Smooth muscle cell of the brain vasculature (primary cell): ENCODE measurements around the gene GJC3.
"Not testable (repeated sequence)": the region's sequence is repeated elsewhere in the genome, so short reads cannot be mapped to it uniquely, and the experiment has no call there.

Experiments used
- DNase-seq: peaks from one replicate; pipeline ENCODE4 v3.0.0-alpha.2; 2012; ENCODE audit warnings: low read depth, low spot score

Gene GJC3, protein sequence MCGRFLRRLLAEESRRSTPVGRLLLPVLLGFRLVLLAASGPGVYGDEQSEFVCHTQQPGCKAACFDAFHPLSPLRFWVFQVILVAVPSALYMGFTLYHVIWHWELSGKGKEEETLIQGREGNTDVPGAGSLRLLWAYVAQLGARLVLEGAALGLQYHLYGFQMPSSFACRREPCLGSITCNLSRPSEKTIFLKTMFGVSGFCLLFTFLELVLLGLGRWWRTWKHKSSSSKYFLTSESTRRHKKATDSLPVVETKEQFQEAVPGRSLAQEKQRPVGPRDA

DNA sequence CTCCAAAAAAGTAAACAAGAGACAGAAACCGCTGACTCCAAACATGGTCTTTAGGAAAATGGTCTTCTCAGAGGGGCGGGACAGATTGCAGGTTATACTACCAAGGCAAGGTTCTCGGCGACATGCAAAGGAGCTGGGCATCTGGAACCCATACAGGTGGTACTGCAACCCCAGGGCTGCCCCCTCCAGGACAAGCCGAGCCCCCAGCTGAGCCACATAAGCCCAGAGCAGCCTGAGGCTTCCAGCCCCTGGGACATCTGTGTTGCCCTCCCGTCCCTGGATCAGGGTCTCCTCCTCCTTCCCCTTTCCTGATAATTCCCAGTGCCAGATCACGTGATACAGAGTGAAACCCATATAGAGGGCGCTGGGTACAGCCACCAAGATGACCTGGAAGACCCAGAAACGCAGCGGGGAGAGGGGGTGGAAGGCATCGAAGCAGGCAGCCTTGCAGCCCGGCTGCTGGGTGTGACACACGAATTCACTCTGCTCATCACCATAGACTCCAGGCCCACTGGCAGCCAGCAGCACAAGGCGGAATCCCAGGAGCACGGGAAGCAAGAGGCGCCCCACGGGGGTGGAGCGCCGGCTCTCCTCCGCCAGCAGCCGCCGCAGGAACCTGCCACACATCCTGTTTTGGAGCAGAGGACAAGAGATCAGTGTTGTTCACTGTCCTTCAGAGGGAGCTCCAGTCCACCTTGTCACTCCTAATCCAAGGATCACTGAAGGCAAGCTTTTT, at the start of gene GJC3:
Gene GJC3 (minus strand): TSS at position 627 of the 736 bp plus-strand sequence. CDS start 0 bp downstream, at position 627.
- DNase-seq = no peak

DNA sequence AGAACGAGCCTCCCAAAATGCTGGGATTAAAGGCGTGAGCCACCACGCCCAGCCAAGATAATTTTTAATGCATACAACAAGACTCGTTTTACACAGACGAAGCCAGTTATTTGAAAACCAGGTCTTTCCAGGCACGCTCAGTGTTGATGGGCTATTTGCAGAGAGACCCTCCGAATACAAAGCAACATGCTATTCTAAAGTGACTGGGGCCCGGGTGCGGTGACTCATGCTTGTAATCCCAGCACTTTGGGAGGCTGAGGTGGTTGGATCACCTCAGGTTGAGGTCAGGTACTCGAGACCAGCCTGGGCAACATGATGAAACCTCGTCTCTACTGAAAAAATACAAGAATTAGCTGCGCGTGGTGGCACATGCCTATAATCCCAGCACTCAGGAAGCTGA, 47.2 kb upstream of the GJC3 start:
- no peak for DNase-seq

DNA sequence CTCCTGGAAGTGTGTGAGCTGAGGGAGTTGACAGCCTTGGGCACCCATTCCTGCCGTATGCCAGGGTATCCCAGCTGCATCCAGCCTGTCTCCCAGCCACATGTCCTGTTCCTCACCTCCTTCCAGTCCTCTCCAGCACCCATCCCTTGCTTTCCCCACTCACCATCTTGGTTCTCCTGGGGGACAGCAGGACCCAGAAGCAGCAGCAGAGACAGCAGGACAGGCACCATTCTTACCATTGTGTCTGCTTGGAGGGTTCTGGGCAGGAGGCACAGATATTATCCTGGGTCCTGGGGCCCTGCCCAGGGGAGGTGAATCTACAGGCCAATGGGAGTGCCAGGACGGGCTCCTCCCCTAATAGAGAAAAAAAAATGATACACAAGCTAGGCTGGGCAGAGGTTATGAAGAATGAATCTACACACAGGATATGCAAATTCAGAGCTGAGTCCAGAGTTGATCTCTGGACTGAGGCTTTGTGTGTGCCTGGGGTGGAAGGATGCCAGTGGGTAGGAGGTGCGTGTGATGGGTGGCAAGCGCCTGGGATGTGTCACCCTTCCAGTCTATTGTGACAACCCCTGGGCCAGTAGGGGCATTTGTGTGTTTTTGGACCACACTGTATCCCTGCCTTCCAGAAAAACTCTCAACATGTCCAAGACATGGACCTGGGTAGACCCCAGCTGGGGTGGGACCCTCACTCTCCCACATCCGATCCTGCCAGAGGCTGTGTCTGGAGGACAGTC, 46.5 kb upstream of the GJC3 start, which contains the start of gene AZGP1:
Gene AZGP1 (minus strand): TSS at position 250 of the 740 bp plus-strand sequence. CDS start 11 bp downstream, at position 239.
- DNase-seq = no peak

DNA sequence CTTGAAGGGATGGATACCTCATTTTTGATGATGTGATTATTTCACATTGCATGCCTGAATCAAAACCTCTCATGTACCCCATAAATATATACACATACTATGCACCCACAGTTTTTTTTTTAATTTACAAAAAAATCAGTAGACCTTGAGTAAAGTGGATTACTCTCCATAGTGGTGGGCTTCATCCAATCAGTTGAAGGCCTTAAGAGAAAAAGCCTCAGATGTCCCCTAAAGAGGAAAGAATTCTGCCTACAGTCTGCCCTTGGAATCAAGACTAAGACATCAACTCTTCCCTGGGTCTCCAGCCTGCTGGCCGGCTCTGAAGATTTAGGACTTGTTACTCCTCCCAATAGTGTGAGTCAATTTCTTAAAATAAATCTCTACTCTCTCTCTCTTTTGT, 45.3 kb upstream of the GJC3 start:
- DNase-seq = no peak

DNA sequence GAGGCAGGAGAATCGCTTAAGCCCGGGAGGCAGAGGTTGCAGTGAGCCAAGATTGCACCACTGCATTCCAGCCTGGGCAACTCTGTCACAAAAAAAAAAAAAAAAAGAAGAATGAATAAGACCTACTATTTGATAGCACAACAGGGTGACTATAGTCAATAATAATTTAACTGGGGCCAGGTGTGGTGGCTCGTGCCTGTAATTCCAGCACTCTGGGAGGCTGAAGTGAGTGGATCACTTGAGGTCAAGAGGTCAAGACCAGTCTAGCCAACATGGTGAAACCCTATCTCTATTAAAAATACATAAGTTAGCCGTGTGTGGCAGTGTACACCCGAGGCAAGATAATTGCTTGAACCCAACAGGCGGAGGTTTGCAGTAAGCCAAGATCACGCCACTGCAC, 44.4 kb upstream of the GJC3 start:
- not testable (repeated sequence) for DNase-seq

DNA sequence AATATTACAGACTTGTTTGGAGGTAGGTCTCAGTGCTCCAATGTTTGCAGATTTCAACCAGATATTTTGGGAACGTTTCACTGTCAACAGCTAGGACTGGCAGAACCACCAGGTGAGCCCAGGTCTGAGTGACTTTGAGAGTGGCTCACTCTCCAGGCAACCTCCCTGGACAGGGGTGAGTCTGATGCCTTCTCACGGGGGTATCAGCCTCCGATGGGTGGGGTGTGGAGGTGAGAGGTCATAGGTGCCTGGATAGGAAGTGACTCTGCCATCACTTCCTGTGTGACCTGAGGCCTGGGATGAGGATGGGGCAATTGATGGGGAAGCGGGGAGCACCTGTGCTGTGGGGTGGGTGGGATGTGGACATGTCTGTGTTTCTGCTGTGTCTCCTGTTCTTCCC, 41.8 kb upstream of the GJC3 start:
- DNase-seq = no peak

DNA sequence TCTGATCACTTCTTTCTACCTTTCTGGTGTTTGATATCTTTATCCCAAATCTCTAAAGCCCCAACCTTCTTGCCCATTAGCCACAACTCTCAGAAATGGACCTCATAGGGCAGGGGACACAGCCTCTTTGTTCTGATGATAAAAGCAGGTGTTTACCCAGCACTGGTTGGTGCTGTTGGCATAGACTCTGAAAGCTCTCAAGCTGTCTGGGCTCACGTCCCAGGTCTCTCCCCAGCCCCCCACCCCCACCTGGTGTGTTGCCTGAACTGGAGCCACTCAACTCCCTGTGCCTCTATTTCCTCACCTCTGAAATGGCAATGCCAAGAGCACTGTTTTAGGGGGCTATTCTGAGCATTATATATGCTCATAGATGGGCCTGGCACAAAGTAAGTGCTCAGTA, 40.4 kb upstream of the GJC3 start:
- DNase-seq = not testable (repeated sequence)

DNA sequence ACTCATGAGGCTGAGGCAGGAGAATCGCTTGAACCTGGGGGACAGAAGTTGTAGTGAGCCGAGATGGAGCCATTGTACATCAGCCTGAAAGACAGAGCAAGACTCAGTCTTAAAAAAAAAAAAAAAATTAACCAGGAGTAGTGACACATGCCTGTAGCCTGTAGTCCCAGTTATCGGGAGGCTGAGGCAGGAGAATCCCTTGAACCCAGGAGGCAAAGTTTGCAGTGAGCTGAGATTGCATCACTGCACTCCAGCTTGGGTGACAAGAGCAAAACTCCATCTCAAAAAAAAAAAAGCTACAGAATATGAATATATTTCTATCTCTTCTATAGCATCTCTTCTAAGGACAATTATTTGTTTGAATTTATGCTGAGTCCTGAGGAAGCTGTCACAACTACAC, 39.9 kb upstream of the GJC3 start:
- no peak for DNase-seq

DNA sequence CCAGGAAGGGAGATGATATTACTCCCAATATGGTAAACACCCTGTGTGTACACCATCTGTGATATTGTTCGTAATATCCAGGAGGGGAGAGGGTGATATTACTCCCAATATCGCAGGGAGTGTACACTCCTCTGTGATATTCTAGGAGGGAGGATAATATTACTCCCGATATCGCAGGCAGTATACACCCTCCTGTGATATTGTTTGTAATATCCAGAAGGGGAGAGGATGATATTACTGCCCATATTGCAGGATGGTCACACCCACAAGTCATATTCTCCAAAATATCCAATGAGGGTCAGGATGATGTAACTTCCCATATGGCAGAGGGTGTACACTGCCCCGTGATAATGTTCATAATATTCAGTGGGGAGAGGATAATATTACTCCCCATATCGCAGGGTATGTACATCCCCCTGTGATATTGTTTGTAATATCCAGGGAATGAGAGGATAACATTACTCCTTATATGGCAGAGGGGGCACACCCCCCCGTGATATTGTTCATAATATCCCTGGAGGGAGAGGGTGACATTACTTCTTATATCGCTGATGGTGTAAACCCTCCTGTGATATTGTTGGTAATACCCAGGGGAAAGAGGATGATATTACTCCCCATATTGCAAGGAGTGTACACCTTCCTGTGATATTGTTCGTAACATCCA, 29.3 kb upstream of the GJC3 start:
- DNase-seq = no peak

DNA sequence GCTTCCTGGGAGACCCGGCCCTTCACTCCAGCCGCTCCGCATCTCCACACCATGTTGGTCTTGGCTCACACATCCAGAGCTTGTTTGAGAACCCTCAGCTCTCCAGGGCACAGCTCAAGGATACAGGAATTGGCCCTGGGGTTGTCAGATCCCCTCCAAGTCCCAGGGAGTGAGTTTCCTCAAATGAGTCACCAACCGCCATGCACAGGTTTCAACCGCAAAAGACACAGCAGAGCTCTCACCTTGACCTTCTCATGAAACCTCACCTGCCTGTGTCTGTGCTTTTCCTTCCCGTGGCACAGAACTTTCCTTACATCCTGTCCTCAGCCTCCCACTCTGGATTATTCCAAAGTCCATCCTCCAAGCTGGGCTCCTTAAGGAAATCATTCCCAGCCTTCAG, 25.8 kb upstream of the GJC3 start:
- DNase-seq = no peak

DNA sequence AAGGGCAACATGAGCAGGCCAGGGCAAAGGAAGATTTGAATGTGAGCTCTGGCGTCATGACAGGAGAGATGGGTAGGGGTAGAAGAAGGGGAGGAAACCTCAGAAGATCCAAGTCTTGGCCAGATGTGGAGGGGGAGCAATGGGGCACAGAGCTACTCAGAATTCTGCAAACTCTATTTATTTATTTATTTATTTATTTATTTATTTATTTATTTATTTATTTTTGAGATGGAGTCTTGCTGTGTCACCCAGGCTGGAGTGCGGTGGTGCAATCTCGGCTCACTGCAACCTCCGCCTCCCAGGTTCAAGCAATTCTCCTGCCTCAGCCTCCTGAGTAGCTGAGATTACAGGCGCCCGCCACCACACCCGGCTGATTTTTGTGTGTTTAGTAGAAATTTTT, 25.2 kb upstream of the GJC3 start:
- not testable (repeated sequence) for DNase-seq

DNA sequence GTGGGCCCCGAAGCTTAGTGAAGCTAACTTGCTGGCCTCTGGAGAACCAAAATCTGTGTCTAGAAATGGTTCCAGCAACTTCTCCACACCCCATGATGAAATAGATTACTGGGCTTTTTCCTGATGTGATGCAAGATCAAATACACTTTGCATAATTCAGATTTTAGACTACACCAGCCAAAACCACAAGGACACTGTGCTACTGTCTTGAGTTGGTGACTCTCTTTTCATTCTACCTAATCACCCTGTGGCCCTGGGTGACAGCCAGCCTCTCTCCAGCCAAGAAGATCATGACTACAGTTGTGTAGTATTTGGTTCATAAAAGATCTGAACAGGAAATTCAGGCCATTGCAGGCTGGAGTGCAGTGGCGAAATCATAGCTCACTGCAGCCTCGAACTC, 24.2 kb upstream of the GJC3 start:
- DNase-seq = no peak

DNA sequence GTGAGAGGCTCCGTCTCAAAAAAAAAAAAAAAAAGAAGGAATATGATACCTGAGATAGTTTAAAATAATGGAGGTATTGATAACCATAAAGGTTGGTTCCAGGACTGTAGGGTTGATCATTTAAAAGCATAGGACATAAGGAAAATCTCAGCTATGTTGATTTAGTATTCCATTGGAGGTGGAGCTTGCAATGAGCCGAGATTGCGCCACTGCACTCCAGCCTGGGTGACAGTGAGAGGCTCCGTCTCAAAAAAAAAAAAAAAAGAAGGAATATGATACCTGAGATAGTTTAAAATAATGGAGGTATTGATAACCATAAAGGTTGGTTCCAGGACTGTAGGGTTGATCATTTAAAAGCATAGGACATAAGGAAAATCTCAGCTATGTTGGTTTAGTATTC, 23.2 kb upstream of the GJC3 start:
- DNase-seq = not testable (repeated sequence)

DNA sequence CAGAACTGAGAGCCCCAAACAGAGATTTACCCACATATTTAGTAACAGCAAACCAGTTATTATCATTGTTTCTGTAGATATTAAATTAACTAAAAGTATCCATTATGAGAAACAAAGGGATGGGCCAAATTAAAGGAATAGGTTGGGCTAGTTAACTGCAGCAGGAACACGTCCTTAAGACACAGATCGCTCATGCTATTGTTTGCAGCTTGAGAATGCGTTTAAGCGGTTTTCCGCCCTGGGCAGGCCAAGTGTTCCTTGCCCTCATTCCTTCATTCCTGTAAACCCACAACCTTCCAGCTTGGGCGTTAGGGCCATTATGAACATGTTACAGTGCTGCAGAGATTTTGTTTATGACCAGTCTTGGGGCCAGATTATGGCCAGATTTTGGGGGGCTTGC, 21.4 kb upstream of the GJC3 start:
- DNase-seq = not testable (repeated sequence)

DNA sequence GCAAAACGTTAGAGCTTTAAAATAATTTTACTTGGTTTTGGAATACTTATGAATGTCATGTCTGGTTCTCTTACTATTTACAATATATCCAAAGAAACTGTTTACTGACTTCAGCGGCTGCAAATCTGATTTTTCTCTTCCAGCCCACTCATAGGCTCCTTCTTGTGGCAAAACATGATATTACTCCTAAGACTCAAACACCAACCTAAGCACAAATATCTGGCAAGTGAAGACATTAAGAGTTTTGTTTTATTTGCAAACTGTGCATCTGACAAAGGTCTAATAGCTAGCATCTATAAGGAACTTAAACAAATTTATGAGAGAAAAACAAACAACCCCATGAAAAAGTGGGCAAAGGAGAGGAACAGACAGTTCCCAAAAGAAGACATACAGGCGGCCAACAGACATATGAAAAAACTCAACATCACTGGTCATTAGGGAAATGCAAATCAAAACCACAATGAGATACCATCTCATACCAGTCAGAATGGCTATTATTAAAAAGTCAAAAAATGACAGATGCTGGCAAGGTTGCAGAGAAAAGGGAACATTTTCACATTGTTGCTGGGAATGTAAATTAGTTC, 20.3 kb upstream of the GJC3 start:
- DNase-seq = no peak

DNA sequence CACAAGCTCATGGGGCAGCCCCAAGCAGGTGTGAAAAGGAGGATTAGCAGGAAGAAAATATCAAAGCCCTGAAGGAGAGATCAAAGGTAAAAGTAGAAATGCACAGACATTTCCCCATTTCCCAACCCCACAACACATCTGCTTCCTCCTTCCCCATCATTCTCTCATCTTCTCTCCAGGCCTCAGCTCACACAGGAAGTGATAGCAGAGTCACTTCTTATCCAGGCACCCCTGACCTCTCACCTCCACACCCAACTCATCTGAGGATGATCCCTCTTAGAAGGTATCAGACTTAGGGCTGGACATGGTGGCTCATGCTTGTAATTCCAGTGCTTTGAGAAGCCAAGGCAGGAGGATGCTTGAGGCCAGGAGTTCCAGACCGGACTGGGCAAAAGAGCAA, 18.2 kb upstream of the GJC3 start:
- DNase-seq = no peak

DNA sequence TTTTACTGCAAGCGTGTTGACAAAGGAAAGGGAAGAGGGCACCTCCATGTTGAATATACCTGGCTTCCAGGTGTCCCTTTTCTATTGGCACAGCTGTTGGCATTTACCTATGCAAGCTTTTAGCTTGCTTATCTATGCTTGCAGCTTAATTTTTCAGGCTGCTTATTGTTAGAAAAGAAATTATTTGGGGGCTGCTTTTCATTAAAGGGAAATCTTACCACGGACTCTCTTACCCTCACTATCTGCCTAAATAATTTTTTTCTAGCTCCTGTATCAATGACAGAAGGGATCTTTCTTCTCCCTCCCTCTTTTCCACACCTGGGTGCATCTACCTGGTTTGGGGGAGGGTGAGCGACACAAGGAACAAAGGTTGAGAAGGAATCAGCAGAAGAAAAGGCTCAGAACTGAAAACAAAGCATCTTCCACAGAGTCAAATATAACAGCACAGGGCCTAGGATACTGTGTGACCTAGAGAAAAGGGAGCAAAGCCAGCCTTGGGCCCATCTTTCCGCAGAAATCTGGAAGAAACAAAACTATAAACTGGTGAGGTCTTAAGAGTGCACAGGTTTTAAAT, 15.2 kb upstream of the GJC3 start:
- no peak for DNase-seq

DNA sequence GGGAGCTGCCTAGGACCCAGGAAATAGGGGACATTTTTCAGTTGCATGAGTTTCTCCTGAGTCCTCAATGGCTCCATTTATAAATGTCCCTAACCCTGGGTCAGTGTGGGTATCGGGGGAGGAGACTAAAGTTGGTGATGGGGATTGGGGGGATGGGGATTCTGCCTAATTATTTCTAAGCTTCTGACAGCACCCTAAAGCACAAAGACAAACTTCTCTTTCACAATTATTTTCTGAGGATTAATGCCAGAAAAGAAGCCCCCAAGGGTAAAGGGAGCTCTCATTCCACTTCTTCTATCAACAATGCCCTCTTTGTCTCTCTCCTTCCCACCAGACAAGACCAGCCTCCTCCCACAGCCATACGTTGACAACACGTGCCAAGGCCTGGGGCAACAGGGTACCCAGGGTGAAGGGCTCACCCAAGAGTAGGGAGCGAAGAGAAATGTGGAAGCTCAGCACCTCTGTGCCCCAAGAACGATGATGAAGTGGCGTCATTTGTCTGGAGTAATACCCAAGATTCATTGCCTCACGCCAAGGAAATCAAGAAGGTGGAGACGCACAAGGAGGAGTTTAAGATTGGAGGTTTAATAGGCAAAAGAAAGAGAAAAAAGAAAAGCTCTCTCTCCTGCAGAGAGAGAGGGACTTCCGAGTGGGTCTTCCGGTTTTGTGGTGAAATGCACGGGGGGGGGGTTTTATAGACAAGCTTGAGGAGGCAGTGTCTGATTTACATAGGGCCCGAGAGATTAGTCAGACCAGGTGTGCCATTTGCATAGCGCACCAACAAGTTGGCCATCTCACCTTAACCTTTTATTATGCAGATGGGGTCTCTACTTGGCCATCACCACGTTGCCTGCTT, 14.4 kb upstream of the GJC3 start:
- DNase-seq = no peak

DNA sequence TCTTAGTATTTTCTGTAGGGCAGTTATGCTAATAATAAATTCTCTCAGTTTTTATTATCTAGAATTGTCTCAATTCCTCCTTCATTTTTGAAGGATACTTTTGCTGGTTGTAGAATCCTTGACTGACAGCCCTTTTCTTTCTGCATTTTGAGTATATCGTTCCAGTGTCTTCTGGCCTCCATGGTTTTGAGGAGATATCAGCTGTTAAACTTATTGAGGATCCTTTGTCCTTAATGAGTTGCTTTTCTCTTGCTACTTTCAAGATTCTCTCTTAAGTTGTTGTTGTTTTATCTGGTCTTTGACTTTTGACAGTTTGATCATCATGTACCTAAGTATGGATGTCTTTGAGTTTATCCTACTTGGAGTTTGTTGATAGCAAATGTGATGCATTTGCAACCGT, 8.9 kb upstream of the GJC3 start:
- no peak for DNase-seq

DNA sequence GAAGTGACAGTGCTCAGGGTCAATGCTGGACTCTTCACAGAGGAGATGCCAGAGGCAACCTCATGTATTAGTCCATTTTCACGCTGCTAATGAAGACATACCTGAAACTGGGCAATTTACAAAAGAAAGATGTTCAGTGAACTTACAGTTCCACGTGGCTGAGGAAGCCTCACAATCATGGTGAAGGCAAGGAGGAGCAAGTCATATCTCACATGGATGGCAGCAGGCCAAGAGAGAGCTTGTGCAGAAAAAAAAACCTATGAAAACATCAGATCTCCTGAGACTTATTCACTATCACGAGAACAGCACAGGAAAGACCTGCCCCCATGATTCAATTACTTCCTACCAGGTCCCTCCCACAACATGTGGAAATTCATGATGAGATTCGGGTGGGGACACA, 5.6 kb upstream of the GJC3 start:
- DNase-seq = not testable (repeated sequence)
